ENCODE measurements around the gene ORAI1.

DNA sequence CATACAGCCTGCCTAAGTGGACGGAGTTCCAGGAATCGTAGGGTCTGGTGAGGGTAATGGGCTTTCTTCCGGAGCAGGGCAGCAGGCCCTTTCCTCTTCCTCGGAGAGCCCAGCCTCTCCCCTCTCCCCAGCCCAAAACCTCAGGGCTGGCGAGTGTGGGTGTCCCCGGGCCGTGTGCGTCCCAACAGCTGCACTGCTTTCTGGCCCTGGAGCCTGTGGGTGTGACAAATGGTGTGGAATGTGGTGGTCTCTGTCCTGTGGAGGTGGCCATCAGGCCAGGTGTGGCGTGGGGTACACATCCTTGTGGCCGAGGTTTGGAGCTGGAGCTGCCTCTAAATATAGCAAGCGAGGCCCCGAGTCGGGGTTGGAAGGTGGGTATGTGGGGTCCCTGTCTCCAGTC is 8.5 kb downstream of the ORAI1 start:
- TF ChIP-seq POLR2AphosphoS5 (IDR thresholded peaks at IDR 0.05; ENCODE audit: low read depth, low read length) (no peak), POLR2A (IDR thresholded peaks at IDR 0.05; ENCODE audit: low read depth, low read length) (no peak)
